Neural progenitor cell (in vitro differentiated cells): ENCODE measurements around the gene PLEKHM1.
"Not testable (repeated sequence)": the region's sequence is repeated elsewhere in the genome, so short reads cannot be mapped to it uniquely, and the experiment has no call there.

Experiments used
- EZH2 ChIP-seq: fragments of 200-600 bp; sonication (generic); IDR thresholded peaks from 2 replicates; pipeline ENCODE4 v1.6.1; 2017; ENCODE audit warnings: antibody characterized with exemption, mild to moderate bottlenecking, moderate library complexity
- EZH2phosphoT487 ChIP-seq: fragments of 200-600 bp; sonication (generic); IDR thresholded peaks from 2 replicates; pipeline ENCODE4 v1.6.1; 2017; ENCODE audit warnings: antibody characterized with exemption
- TF ChIP-seq, protein P1 (sequence below): fragments of 200-600 bp; sonication (generic); IDR thresholded peaks from 2 replicates; pipeline ENCODE4 v1.5.1; 2017; ENCODE audit warnings: antibody characterized with exemption, mild to moderate bottlenecking

- TF ChIP-seq, protein P1, sequence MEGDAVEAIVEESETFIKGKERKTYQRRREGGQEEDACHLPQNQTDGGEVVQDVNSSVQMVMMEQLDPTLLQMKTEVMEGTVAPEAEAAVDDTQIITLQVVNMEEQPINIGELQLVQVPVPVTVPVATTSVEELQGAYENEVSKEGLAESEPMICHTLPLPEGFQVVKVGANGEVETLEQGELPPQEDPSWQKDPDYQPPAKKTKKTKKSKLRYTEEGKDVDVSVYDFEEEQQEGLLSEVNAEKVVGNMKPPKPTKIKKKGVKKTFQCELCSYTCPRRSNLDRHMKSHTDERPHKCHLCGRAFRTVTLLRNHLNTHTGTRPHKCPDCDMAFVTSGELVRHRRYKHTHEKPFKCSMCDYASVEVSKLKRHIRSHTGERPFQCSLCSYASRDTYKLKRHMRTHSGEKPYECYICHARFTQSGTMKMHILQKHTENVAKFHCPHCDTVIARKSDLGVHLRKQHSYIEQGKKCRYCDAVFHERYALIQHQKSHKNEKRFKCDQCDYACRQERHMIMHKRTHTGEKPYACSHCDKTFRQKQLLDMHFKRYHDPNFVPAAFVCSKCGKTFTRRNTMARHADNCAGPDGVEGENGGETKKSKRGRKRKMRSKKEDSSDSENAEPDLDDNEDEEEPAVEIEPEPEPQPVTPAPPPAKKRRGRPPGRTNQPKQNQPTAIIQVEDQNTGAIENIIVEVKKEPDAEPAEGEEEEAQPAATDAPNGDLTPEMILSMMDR: not testable (repeated sequence)
- not testable (repeated sequence) for TF ChIP-seq EZH2phosphoT487, EZH2
These were observed 30.1 kb downstream of the PLEKHM1 start for GRCh38 chr17:45460422-45460821.
